ENCODE results near the gene CCDC178.

DNA sequence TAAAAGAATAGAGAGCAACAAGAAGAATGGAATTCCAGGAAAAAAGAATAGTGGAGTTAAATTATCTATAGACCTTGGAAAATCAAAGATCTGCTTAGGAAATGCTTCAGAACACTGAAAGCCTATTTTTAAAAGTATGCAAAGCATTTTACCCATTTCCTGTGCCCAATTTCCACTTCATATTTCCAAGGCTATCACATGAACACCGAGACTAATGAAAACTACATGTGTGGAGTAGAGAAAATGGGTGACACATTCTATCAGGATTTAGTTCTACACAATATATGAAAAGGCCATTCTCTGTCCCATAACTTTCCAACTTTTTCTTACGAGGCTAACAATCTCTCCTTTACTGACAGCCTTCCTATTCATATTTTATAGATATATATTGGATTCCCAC, 279.4 kb downstream of the CCDC178 start:
- TF ChIP-seq, protein P1, sequence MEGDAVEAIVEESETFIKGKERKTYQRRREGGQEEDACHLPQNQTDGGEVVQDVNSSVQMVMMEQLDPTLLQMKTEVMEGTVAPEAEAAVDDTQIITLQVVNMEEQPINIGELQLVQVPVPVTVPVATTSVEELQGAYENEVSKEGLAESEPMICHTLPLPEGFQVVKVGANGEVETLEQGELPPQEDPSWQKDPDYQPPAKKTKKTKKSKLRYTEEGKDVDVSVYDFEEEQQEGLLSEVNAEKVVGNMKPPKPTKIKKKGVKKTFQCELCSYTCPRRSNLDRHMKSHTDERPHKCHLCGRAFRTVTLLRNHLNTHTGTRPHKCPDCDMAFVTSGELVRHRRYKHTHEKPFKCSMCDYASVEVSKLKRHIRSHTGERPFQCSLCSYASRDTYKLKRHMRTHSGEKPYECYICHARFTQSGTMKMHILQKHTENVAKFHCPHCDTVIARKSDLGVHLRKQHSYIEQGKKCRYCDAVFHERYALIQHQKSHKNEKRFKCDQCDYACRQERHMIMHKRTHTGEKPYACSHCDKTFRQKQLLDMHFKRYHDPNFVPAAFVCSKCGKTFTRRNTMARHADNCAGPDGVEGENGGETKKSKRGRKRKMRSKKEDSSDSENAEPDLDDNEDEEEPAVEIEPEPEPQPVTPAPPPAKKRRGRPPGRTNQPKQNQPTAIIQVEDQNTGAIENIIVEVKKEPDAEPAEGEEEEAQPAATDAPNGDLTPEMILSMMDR (IDR thresholded peaks at IDR 0.05 in 2 of 3, conservative IDR thresholded peaks at IDR 0.05 in 1 of 3; ENCODE audit: borderline replicate concordance in 1 of 3, insufficient read depth in 1 of 3, low read depth in 2 of 3, low read length in 2 of 3): no peak
- TF ChIP-seq POLR2A (IDR thresholded peaks at IDR 0.05; ENCODE audit: borderline replicate concordance, extremely low read depth, insufficient read depth, insufficient read length) (no peak), POLR2AphosphoS5 (IDR thresholded peaks at IDR 0.05; ENCODE audit: low read depth, low read length) (no peak), TCF7L2 (IDR thresholded peaks at IDR 0.05; ENCODE audit: borderline replicate concordance, extremely low read depth, insufficient read depth, insufficient read length) (no peak), ZNF274 (IDR thresholded peaks at IDR 0.05; ENCODE audit: low read depth, low read length) (no peak), EZH2phosphoT487 (IDR thresholded peaks at IDR 0.05; ENCODE audit: borderline replicate concordance) (no peak), ATF3 (IDR thresholded peaks at IDR 0.05) (no peak), YY1 (IDR thresholded peaks at IDR 0.05; ENCODE audit: extremely low read depth, insufficient replicate concordance, low read depth, low read length) (no peak)

Data from HCT116 (cell line).